Heart left ventricle (tissue), 16 donors: ENCODE results near the gene TMEM150B. TPM values are rescaled to one million over a fixed set of nuclear protein-coding genes. Genes with fewer than 3 reads are reported as not detected.
A peak's percentile ranks its signal among the peaks of the same experiment; 100 is the strongest.

Experiments used
- ATAC-seq, 4 donors: fragments of 200-7000 bp; cut with Tn5 transposase; one replicate each; pipeline ENCODE4 v1.9.1; 2020 to 2022; ENCODE audit warnings: moderate library complexity in 4 of 4, mild to moderate bottlenecking in 3 of 4, moderate number of reproducible peaks in 1 of 4
- DNase-seq, 5 donors: peaks; one replicate each; pipeline ENCODE4 v3.0.0-alpha.2; 2020
- H3K27ac ChIP-seq, 12 donors: fragments of 200-600 bp; sonication (generic) in 4 of 12; one replicate each; pipeline versions ENCODE4 v1.5.0 to v1.8.0; 2016 to 2022; ENCODE audit warnings: mild to moderate bottlenecking in 2 of 12
- H3K27me3 ChIP-seq, 9 donors: fragments of 200-600 bp; sonication (generic) in 2 of 9; one replicate each; pipeline versions ENCODE4 v1.5.1 to v1.8.0; 2016 to 2022; ENCODE audit warnings: mild to moderate bottlenecking in 3 of 9
- H3K36me3 ChIP-seq, 9 donors: fragments of 200-600 bp; sonication (generic) in 2 of 9; one replicate each; pipeline versions ENCODE4 v1.5.0 to v1.8.0; 2018 to 2022; ENCODE audit warnings: mild to moderate bottlenecking in 2 of 9
- H3K4me1 ChIP-seq, 12 donors: fragments of 200-600 bp; sonication (generic) in 4 of 12; one replicate each; pipeline versions ENCODE4 v1.5.0 to v1.8.0; 2016 to 2022; ENCODE audit warnings: mild to moderate bottlenecking in 3 of 12
- H3K4me3 ChIP-seq, 12 donors: fragments of 200-600 bp; sonication (generic) in 4 of 12; one replicate each; pipeline versions ENCODE4 v1.5.0 to v1.8.0; 2017 to 2022; ENCODE audit warnings: mild to moderate bottlenecking in 9 of 12, moderate library complexity in 4 of 12
- H3K9me3 ChIP-seq, 12 donors: fragments of 200-600 bp; sonication (generic) in 4 of 12; one replicate each; pipeline versions ENCODE4 v1.5.0 to v1.8.0; 2016 to 2022; ENCODE audit warnings: mild to moderate bottlenecking in 1 of 12
- POLR2A ChIP-seq, 2 donors: fragments of 450-650 bp; IDR thresholded peaks; one replicate each; pipeline ENCODE4 v1.6.1; 2017; ENCODE audit warnings: antibody characterized with exemption in 2 of 2, mild to moderate bottlenecking in 2 of 2, moderate library complexity in 2 of 2
- WGBS, 4 donors: extraction: QIAGEN DNeasy Blood & Tissue Kit in 2 of 4; methylation state at CpG; one replicate each; pipeline versions ENCODE4 v1.1.5 to v1.1.7; 2013 to 2018; 5-methylcytosine and 5-hydroxymethylcytosine counted together
- intact Hi-C, 10 donors: fragments of 100-400 bp; cut with DNase I; formaldehyde crosslinking; loops; one replicate each; pipeline versions ENCODE4 v1.11.1 to v1.14.2; 2022
- polyA plus RNA-seq, 2 donors: library from polyadenylated mRNA; stranded (reverse); fragments of 200-250 nt; gene quantifications; one replicate each; pipeline ENCODE4 v1.2.3, GENCODE V29; 2013
- total RNA-seq, 9 donors: library from RNA; depleted of rRNA in 2 of 9; stranded (reverse); fragments of >200 nt in 2 of 9; fragmentation: NEBNext Ultra II Directional in 3 of 9; extraction: Animal tissue kit (Norgen Biotek cat#: 25700) in 3 of 9; gene quantifications; one replicate each; pipeline versions ENCODE4 v1.1.0 to v1.2.4, GENCODE V29; 2016 to 2023
- TF ChIP-seq, protein P1 (sequence below), 12 donors: fragments of 200-600 bp; sonication (generic) in 4 of 12; IDR thresholded peaks; one replicate each; pipeline versions ENCODE4 v1.5.0 to v1.8.0; 2018 to 2022; ENCODE audit warnings: antibody characterized with exemption in 12 of 12, mild to moderate bottlenecking in 5 of 12
- donor health status: ischemic (EF 13 %, LVEDD 7.1; RV severe dilation, severe dysfunction).
- donor health status: healthy with polysubstance abuse.
- donor health status: DM: no; HTN: yes; CAD: no.
- donor health status: DM: no; HTN: no; CAD: no.
- donor health status: ischemic (EF 25% LVEDD 6.9; RV normal size, moderate dysfunction).
- donor health status: ischemic (EF 25% LVEDD 5.7; RV mildly dilated, moderate dysfunction).
- donor health status: healthy.
- donor health status: DM: yes; HTN: yes; CAD: no.
- donor health status: ischemic (EF 35%, LVEDD 5.7; RV mildly dilated, moderate dysfunction).
- donor health status: nonischemic (EF 11% LVEDD 7.7; RV severe dilation, severe dysfunction).
- donor health status: DM: yes; HTN: yes; CAD: no.
- donor health status: PGD.
- donor health status: ischemic (EF 29% LVEDD 5.4; RV normal size, mild dysfunction).
- donor health status: nonischemic (EF 23%, LVEDD 6.1; RV moderate dilation, normal function).

TMEM150B gene
- total and polyA plus RNA-seq, 11 donors: 0.43 to 14.1 (median 0.99) TPM; not detected in 1

DNA sequence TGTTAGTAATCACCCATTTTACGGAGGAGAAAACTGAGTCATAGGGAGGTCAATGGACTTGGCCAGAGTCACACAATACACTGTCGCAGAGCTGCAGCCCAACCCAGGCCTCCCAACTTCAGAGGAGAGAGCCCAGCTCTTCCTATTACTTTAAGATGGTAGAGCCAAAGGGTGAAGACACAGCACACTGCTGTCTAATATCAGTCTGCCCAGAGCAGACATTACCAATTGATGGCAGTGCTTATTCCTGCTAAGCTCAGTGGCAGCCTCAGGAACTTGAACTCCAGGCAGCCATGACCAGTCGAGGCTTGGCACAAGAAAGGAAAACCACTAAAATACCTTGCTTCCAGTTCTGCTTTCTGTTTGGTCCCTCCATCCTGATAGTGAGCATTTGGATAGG lies 18.4 kb downstream of the TMEM150B start:
- Histone ChIP-seq H3K4me1 (peaks cover 0 to 5% (median under 1%) of the 10 kb centered on the region in 12 donors), H3K4me3 (no peak overlapping the region), H3K27ac (no peak overlapping the region), H3K9me3 (no peaks in the 10 kb centered on the region), H3K27me3 (no peaks in the 10 kb centered on the region), H3K36me3 (peaks cover 0 to 44% (median 0%) of the 10 kb centered on the region in 9 donors)
- ATAC-seq: no peak
- no peak for DNase-seq
- TF ChIP-seq, protein P1, sequence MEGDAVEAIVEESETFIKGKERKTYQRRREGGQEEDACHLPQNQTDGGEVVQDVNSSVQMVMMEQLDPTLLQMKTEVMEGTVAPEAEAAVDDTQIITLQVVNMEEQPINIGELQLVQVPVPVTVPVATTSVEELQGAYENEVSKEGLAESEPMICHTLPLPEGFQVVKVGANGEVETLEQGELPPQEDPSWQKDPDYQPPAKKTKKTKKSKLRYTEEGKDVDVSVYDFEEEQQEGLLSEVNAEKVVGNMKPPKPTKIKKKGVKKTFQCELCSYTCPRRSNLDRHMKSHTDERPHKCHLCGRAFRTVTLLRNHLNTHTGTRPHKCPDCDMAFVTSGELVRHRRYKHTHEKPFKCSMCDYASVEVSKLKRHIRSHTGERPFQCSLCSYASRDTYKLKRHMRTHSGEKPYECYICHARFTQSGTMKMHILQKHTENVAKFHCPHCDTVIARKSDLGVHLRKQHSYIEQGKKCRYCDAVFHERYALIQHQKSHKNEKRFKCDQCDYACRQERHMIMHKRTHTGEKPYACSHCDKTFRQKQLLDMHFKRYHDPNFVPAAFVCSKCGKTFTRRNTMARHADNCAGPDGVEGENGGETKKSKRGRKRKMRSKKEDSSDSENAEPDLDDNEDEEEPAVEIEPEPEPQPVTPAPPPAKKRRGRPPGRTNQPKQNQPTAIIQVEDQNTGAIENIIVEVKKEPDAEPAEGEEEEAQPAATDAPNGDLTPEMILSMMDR (IDR thresholded peaks at IDR 0.05): no peak
- 86 to 94% (median 88%) methylated on average over 3 of the region's 3 CpGs for WGBS, 4 donors
- intact Hi-C loops: loop anchor here in 4 of 10 donors (10.0 kb wide), 3 partner anchors 68 to 108 kb away; partner anchors contain the start of genes IL11 (in 2 of the 4), TMEM190 (in 2 of the 4), RPL28 (in 1 of the 4) and TMEM238 (in 1 of the 4)

DNA sequence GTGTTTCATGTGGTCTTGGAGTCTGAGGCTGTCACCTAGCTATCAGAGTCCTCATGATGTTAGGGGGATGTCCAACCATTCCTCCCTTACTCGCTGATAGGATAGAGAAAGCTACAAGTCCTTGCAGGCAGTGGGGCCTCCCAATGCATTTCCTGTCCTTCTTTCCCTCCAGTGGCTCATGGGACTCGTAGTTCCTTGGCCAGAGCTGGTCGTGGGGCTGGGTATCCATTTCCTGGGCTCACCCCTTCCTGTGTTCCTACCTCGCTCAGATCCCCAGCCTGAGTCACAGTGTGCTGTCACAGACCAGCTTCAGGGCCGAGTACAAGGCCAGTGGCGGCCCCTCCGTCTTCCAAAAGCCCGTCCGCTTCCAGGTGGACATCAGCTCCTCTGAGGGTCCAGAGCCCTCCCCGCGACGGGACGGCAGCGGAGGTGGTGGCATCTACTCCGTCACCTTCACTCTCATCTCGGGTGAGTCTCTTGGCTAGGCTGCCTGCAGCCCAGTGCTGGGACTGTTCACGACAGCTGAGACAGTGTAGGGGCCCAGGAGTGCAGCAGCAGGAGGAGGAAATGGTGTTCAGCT lies 19.1 kb downstream of the TMEM150B start:
- no peak for DNase-seq
- intact Hi-C loops: loop anchor here in 4 of 10 donors (10.0 kb wide), 3 partner anchors 69 to 109 kb away; partner anchors contain the start of genes IL11 (in 2 of the 4), TMEM190 (in 2 of the 4), RPL28 (in 1 of the 4) and TMEM238 (in 1 of the 4)
- Histone ChIP-seq H3K9me3 (no peaks in the 10 kb centered on the region), H3K4me3 (no peak overlapping the region), H3K4me1 (peaks cover 0 to 10% (median 4%) of the 10 kb centered on the region in 12 donors), H3K27me3 (no peaks in the 10 kb centered on the region), H3K36me3 (peaks cover 0 to 44% (median 0%) of the 10 kb centered on the region in 9 donors), H3K27ac (no peak overlapping the region)
- WGBS, 4 donors: 91 to 94% (median 93%) methylated on average over 16 to 17 of the region's 17 CpGs
- TF ChIP-seq, protein P1 (IDR thresholded peaks at IDR 0.05): no peak
- no peak for TF ChIP-seq POLR2A (IDR thresholded peaks at IDR 0.05)
- no peak for ATAC-seq

DNA sequence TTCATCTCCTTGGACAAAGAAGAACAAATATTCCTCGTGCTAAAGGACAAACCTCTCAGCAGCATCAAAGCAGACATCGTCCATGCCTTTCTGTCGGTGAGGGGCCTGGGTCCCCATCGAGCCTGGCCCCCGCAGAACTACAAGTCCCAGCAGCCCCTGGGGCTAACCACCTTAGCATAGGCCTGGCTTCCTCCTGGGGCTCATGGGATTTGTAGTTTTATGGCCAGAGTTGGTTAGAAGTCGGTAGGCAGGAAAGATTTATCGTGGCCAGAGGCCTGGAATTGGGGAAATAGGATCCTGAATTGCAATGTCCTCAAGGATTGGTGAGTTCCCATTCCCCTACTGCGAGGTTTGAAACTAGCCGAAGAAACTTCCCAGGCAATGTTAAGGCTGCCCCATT lies 19.6 kb downstream of the TMEM150B start:
- TF ChIP-seq, protein P1 (IDR thresholded peaks at IDR 0.05): no peak
- TF ChIP-seq POLR2A (IDR thresholded peaks at IDR 0.05): no peak
- ATAC-seq: peak in 3 of 4 donors; percentile 57 to 68 (median 66)
- WGBS, 4 donors: 81 to 85% (median 82%) methylated on average over 9 of the region's 9 CpGs
- peak in 1 of 5 donors; percentile 46 for DNase-seq
- peaks cover 0 to 10% (median 4%) of the 10 kb centered on the region in 12 donors for H3K4me1 ChIP-seq
- no peak overlapping the region for H3K4me3 ChIP-seq
- no peaks in the 10 kb centered on the region for H3K9me3 ChIP-seq
- H3K27me3 ChIP-seq: no peaks in the 10 kb centered on the region
- no peak overlapping the region for H3K27ac ChIP-seq
- intact Hi-C loops: loop anchor here in 4 of 10 donors (10.0 kb wide), 3 partner anchors 69 to 109 kb away; partner anchors contain the start of genes IL11 (in 2 of the 4), TMEM190 (in 2 of the 4), RPL28 (in 1 of the 4) and TMEM238 (in 1 of the 4)
- H3K36me3 ChIP-seq: peaks cover 0 to 44% (median 0%) of the 10 kb centered on the region in 9 donors

DNA sequence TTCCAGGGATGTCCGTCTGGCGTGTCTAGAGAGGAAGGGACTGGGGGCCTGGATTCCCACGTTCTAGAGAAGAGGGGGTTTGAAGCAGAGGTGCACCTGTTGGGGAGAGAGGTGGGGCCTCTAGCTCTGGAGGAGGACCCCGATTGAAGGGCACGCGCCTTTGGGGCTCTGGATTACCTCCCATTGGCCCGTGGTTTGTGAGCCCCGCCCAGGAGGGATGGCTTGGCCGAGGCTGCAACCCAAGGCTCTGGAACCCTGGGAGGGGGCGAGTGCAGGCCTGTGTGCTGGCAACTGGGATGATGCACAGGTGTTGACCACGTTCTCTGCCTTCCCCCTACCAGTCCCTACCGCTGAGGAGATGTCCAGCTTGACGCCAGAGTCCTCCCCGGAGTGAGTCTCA lies 20.2 kb downstream of the TMEM150B start:
- TF ChIP-seq, protein P1 (IDR thresholded peaks at IDR 0.05): no peak
- TF ChIP-seq POLR2A (IDR thresholded peaks at IDR 0.05): no peak
- Histone ChIP-seq H3K4me3 (no peak overlapping the region), H3K27ac (no peak overlapping the region), H3K4me1 (peaks cover 0 to 10% (median 4%) of the 10 kb centered on the region in 12 donors), H3K27me3 (no peaks in the 10 kb centered on the region), H3K36me3 (peaks cover 0 to 44% (median 0%) of the 10 kb centered on the region in 9 donors), H3K9me3 (no peaks in the 10 kb centered on the region)
- 73 to 85% (median 82%) methylated on average over 14 of the region's 14 CpGs for WGBS, 4 donors
- intact Hi-C loops: loop anchor here (5.0 to 10.0 kb wide), 6 partner anchors 32 to 197 kb away; partner anchors contain the start of genes TMEM238 (in 5 of the 10), KMT5C (in 3 of the 10), IL11 (in 2 of the 10) and TMEM190 (in 2 of the 10)
- no peak for DNase-seq
- ATAC-seq: no peak
